Activated T-cell treated with anti-CD3 and anti-CD28 coated beads, Interleukin-2, amount 50 U/mL, for 4 hours (primary cell): ENCODE measurements around the gene HORMAD2. TPM values are rescaled to one million over a fixed set of nuclear protein-coding genes. Genes with fewer than 3 reads are reported as not detected.

Source experiments
- ATAC-seq, 2 donors: fragments of 200-7000 bp; cut with Tn5 transposase; one replicate each; pipeline ENCODE4 v1.10.0; 2021
- DNase-seq: peaks from one replicate; pipeline ENCODE4 v3.0.0-alpha.2; 2020
- H3K27me3 Mint-ChIP-seq: one replicate; pipeline ENCODE4 v1.8.0; 2021; ENCODE audit warnings: low read depth, mixed read lengths
- H3K36me3 Mint-ChIP-seq: one replicate; pipeline ENCODE4 v1.8.0; 2022; ENCODE audit warnings: mixed read lengths; ENCODE audit not compliant: insufficient read depth
- H3K4me1 Mint-ChIP-seq: one replicate; pipeline ENCODE4 v1.8.0; 2021; ENCODE audit warnings: low read depth, mixed read lengths
- H3K4me3 Mint-ChIP-seq: one replicate; pipeline ENCODE4 v1.8.0; 2021; ENCODE audit warnings: mild to moderate bottlenecking, moderate library complexity, mixed read lengths
- H3K9me3 Mint-ChIP-seq: one replicate; pipeline ENCODE4 v1.8.0; 2021; ENCODE audit warnings: mixed read lengths
- total RNA-seq, 3 donors: library from RNA; stranded (reverse); gene quantifications; one replicate each; pipeline ENCODE4 v1.2.1, GENCODE V29; 2021

HORMAD2 gene
- total RNA-seq: not detected

GRCh38 chr22:30079952-30080533, at the start of gene HORMAD2:
HORMAD2 (plus strand) TSS chr22:30080464; CDS start chr22:30093953, 13,489 bp downstream.
- Mint-ChIP-seq H3K9me3 (peaks cover 7% of the 10 kb centered on the region), H3K4me1 (peaks cover 13% of the 10 kb centered on the region), H3K36me3 (no peaks in the 10 kb centered on the region), H3K27me3 (no peaks in the 10 kb centered on the region), H3K4me3 (no peak within 1 kb of the TSS)
- no peak for ATAC-seq
- no peak for DNase-seq

GRCh38 chr22:30031328-30031727, 48.9 kb upstream of the HORMAD2 start:
- H3K4me3 Mint-ChIP-seq: no peak overlapping the region
- H3K4me1 Mint-ChIP-seq: no peaks in the 10 kb centered on the region
- H3K27me3 Mint-ChIP-seq: no peaks in the 10 kb centered on the region
- H3K36me3 Mint-ChIP-seq: peaks cover 3% of the 10 kb centered on the region
- H3K9me3 Mint-ChIP-seq: no peaks in the 10 kb centered on the region
- ATAC-seq: no peak
- DNase-seq: no peak

GRCh38 chr22:30031764-30032455, 48.4 kb upstream of the HORMAD2 start:
- Mint-ChIP-seq H3K4me1 (no peaks in the 10 kb centered on the region), H3K4me3 (no peak overlapping the region), H3K9me3 (no peaks in the 10 kb centered on the region), H3K36me3 (peaks cover 3% of the 10 kb centered on the region), H3K27me3 (no peaks in the 10 kb centered on the region)
- DNase-seq (no peak), ATAC-seq (no peak)

GRCh38 chr22:30033137-30033536, 47.1 kb upstream of the HORMAD2 start:
- peaks cover 2% of the 10 kb centered on the region for H3K36me3 Mint-ChIP-seq
- no peaks in the 10 kb centered on the region for H3K9me3 Mint-ChIP-seq
- no peaks in the 10 kb centered on the region for H3K27me3 Mint-ChIP-seq
- no peaks in the 10 kb centered on the region for H3K4me1 Mint-ChIP-seq
- H3K4me3 Mint-ChIP-seq: no peak overlapping the region
- ATAC-seq: no peak
- no peak for DNase-seq

GRCh38 chr22:30033901-30034300, 46.4 kb upstream of the HORMAD2 start:
- H3K27me3 Mint-ChIP-seq: no peaks in the 10 kb centered on the region
- H3K4me1 Mint-ChIP-seq: no peaks in the 10 kb centered on the region
- H3K4me3 Mint-ChIP-seq: no peak overlapping the region
- H3K36me3 Mint-ChIP-seq: no peaks in the 10 kb centered on the region
- ATAC-seq (no peak), DNase-seq (no peak)
- no peaks in the 10 kb centered on the region for H3K9me3 Mint-ChIP-seq

GRCh38 chr22:30036656-30037055, 43.6 kb upstream of the HORMAD2 start:
- no peak for DNase-seq
- H3K36me3 Mint-ChIP-seq: no peaks in the 10 kb centered on the region
- no peaks in the 10 kb centered on the region for H3K27me3 Mint-ChIP-seq

GRCh38 chr22:30038219-30038618, 42.0 kb upstream of the HORMAD2 start:
- Mint-ChIP-seq H3K36me3 (no peaks in the 10 kb centered on the region), H3K4me1 (no peaks in the 10 kb centered on the region), H3K4me3 (no peak overlapping the region), H3K9me3 (no peaks in the 10 kb centered on the region), H3K27me3 (peaks cover 7% of the 10 kb centered on the region)
- ATAC-seq: no peak
- DNase-seq: no peak

More at GRCh38 chr22:30036656-30037055, 43.6 kb upstream of the HORMAD2 start:
- Mint-ChIP-seq H3K9me3 (no peaks in the 10 kb centered on the region), H3K4me1 (no peaks in the 10 kb centered on the region), H3K4me3 (no peak overlapping the region)
- ATAC-seq: no peak

GRCh38 chr22:30040499-30041260, 39.6 kb upstream of the HORMAD2 start:
- Mint-ChIP-seq H3K27me3 (peaks cover 9% of the 10 kb centered on the region), H3K9me3 (no peaks in the 10 kb centered on the region), H3K4me1 (no peaks in the 10 kb centered on the region), H3K4me3 (no peak overlapping the region), H3K36me3 (no peaks in the 10 kb centered on the region)
- ATAC-seq: no peak
- DNase-seq: no peak

- DNase-seq (no peak), ATAC-seq (no peak)
- H3K9me3 Mint-ChIP-seq: no peaks in the 10 kb centered on the region
- H3K27me3 Mint-ChIP-seq: peaks cover 9% of the 10 kb centered on the region
- H3K36me3 Mint-ChIP-seq: no peaks in the 10 kb centered on the region
- H3K4me3 Mint-ChIP-seq: no peak overlapping the region
- H3K4me1 Mint-ChIP-seq: peaks cover 2% of the 10 kb centered on the region
Measured at GRCh38 chr22:30041475-30041874, 38.8 kb upstream of the HORMAD2 start.

GRCh38 chr22:30041881-30042280, 38.4 kb upstream of the HORMAD2 start:
- DNase-seq (no peak), ATAC-seq (no peak)
- Mint-ChIP-seq H3K36me3 (no peaks in the 10 kb centered on the region), H3K4me1 (peaks cover 4% of the 10 kb centered on the region), H3K27me3 (peaks cover 9% of the 10 kb centered on the region), H3K9me3 (no peaks in the 10 kb centered on the region), H3K4me3 (no peak overlapping the region)

GRCh38 chr22:30043161-30043560, 37.1 kb upstream of the HORMAD2 start:
- Mint-ChIP-seq H3K4me3 (no peak overlapping the region), H3K27me3 (peaks cover 9% of the 10 kb centered on the region), H3K9me3 (no peaks in the 10 kb centered on the region), H3K36me3 (no peaks in the 10 kb centered on the region), H3K4me1 (peaks cover 13% of the 10 kb centered on the region)
- ATAC-seq (no peak), DNase-seq (no peak)

- peaks cover 9% of the 10 kb centered on the region for H3K27me3 Mint-ChIP-seq
- no peak overlapping the region for H3K4me3 Mint-ChIP-seq
- DNase-seq (no peak), ATAC-seq (peak; percentile 18 to 23)
- no peaks in the 10 kb centered on the region for H3K36me3 Mint-ChIP-seq
- H3K4me1 Mint-ChIP-seq: peaks cover 13% of the 10 kb centered on the region
- no peaks in the 10 kb centered on the region for H3K9me3 Mint-ChIP-seq
Measured at GRCh38 chr22:30044369-30044768, 35.9 kb upstream of the HORMAD2 start.

GRCh38 chr22:30044881-30045493, 35.3 kb upstream of the HORMAD2 start:
- Mint-ChIP-seq H3K4me1 (peaks cover 13% of the 10 kb centered on the region), H3K36me3 (no peaks in the 10 kb centered on the region), H3K27me3 (peaks cover 9% of the 10 kb centered on the region), H3K9me3 (no peaks in the 10 kb centered on the region), H3K4me3 (no peak overlapping the region)
- DNase-seq (no peak), ATAC-seq (no peak)

- peaks cover 9% of the 10 kb centered on the region for H3K27me3 Mint-ChIP-seq
- no peak overlapping the region for H3K4me3 Mint-ChIP-seq
- H3K36me3 Mint-ChIP-seq: no peaks in the 10 kb centered on the region
- H3K4me1 Mint-ChIP-seq: peaks cover 13% of the 10 kb centered on the region
- DNase-seq (no peak), ATAC-seq (no peak)
- H3K9me3 Mint-ChIP-seq: no peaks in the 10 kb centered on the region
Measured at GRCh38 chr22:30045494-30045887, 34.8 kb upstream of the HORMAD2 start.
